K562 (cell line): Measurements from ENCODE around the gene CCDC174. TPM values are rescaled to one million over a fixed set of nuclear protein-coding genes. Genes with fewer than 3 reads are reported as not detected.

Source experiments
- EHMT2 ChIP-seq: fragments of 450-650 bp; IDR thresholded peaks from 2 replicates; pipeline ENCODE4 v1.6.1; 2018; ENCODE audit warnings: antibody characterized with exemption
- ELF4 ChIP-seq: fragments of 450-650 bp; formaldehyde crosslinking; IDR thresholded peaks from 2 replicates; pipeline ENCODE4 v1.4.0; 2022; ENCODE audit warnings: missing genetic modification characterization
- EP400 ChIP-seq: fragments of 450-650 bp; IDR thresholded peaks from 2 replicates; pipeline ENCODE4 v1.6.1; 2017; ENCODE audit warnings: antibody characterized with exemption, mild to moderate bottlenecking, moderate library complexity
- EZH2 ChIP-seq: IDR thresholded peaks from 2 replicates; pipeline ENCODE4 v1.6.1; 2012; ENCODE audit warnings: low read depth, mild to moderate bottlenecking, inconsistent platforms, low read length, borderline replicate concordance
- IRF1 ChIP-seq: sonication (generic); formaldehyde crosslinking; IDR thresholded peaks from 2 replicates; pipeline ENCODE4 v1.8.0; 2022; ENCODE audit warnings: missing genetic modification reagents, mild to moderate bottlenecking, borderline replicate concordance
- KAT2B ChIP-seq: IDR thresholded peaks from one replicate; pipeline ENCODE4 v1.6.1; 2012; ENCODE audit warnings: low read depth, mild to moderate bottlenecking, control low read depth, inconsistent platforms, low read length, moderate library complexity
- NFE2L1 ChIP-seq: fragments of 450-650 bp; IDR thresholded peaks from 2 replicates; pipeline ENCODE4 v1.6.1; 2016; ENCODE audit warnings: missing genetic modification characterization, low read depth, mild to moderate bottlenecking, missing compliant biosample characterization, moderate library complexity, borderline replicate concordance
- NR2F6 ChIP-seq: fragments of 450-650 bp; formaldehyde crosslinking; IDR thresholded peaks from 2 replicates; pipeline ENCODE4 v1.4.0; 2020; ENCODE audit warnings: mild to moderate bottlenecking
- SETDB1 ChIP-seq: IDR thresholded peaks from one replicate; pipeline ENCODE4 v1.6.1; 2012; ENCODE audit warnings: low read length, control low read depth, inconsistent platforms
- SMARCC2 ChIP-seq: fragments of 450-650 bp; IDR thresholded peaks from 2 replicates; pipeline ENCODE4 v1.6.1; 2017; ENCODE audit warnings: antibody characterized with exemption, moderate library complexity, mild to moderate bottlenecking, low read depth
- SMC3 ChIP-seq: conservative IDR thresholded peaks from 2 replicates; pipeline ENCODE4 v1.6.1; 2011; ENCODE audit warnings: low read depth, low read length, improper control_type of control experiment; ENCODE audit not compliant: insufficient read depth
- TAF7 ChIP-seq: fragments of 450-650 bp; IDR thresholded peaks from 2 replicates; pipeline ENCODE4 v1.6.1; 2016; ENCODE audit warnings: missing genetic modification characterization, missing compliant biosample characterization
- TCF7L2 ChIP-seq: fragments of 150-350 bp; IDR thresholded peaks from 2 replicates; pipeline ENCODE4 v1.6.1; 2016; ENCODE audit warnings: low read depth, mild to moderate bottlenecking, low read length, moderate library complexity
- THAP12 ChIP-seq: fragments of 250-450 bp; sonication (Bioruptor Pico); IDR thresholded peaks from 2 replicates; pipeline ENCODE4 v1.9.0; 2021; ENCODE audit warnings: mild to moderate bottlenecking, inconsistent platforms
- THRAP3 ChIP-seq: fragments of 450-650 bp; IDR thresholded peaks from 2 replicates; pipeline ENCODE4 v1.6.1; 2016; ENCODE audit warnings: mild to moderate bottlenecking, inconsistent platforms, borderline replicate concordance
- VEZF1 ChIP-seq: fragments of 200-800 bp; sonication (Bioruptor generic); IDR thresholded peaks from 2 replicates; pipeline ENCODE4 v1.6.1; 2017; ENCODE audit warnings: missing genetic modification characterization, missing compliant biosample characterization
- ZNF134 ChIP-seq: fragments of 250-450 bp; sonication (Bioruptor Pico); conservative IDR thresholded peaks from 2 replicates; pipeline ENCODE4 v1.4.0; 2020
- ZNF347 ChIP-seq: fragments of 450-650 bp; formaldehyde crosslinking; IDR thresholded peaks from 2 replicates; pipeline ENCODE4 v1.4.0; 2020; ENCODE audit warnings: low read depth, mild to moderate bottlenecking, moderate library complexity
- ZNF41 ChIP-seq: fragments of 250-450 bp; sonication (Bioruptor Pico); conservative IDR thresholded peaks from 2 replicates; pipeline ENCODE4 v1.4.0; 2020; ENCODE audit warnings: mild to moderate bottlenecking
- ZNF449 ChIP-seq: fragments of 250-450 bp; sonication (Bioruptor Pico); IDR thresholded peaks from 2 replicates; pipeline ENCODE4 v1.8.0; 2022; ENCODE audit warnings: moderate library complexity, mild to moderate bottlenecking, inconsistent platforms
- ZNF583 ChIP-seq: fragments of 250-450 bp; sonication (Bioruptor Pico); IDR thresholded peaks from 2 replicates; pipeline ENCODE4 v1.4.0; 2020
- ZNF695 ChIP-seq: fragments of 450-650 bp; formaldehyde crosslinking; IDR thresholded peaks from 2 replicates; pipeline ENCODE4 v1.4.0; 2020; ENCODE audit warnings: mild to moderate bottlenecking, moderate library complexity
- ZNF717 ChIP-seq: fragments of 250-450 bp; sonication (Bioruptor Pico); IDR thresholded peaks from 2 replicates; pipeline ENCODE4 v1.5.0; 2021
- polyA plus RNA-seq, 8 experiments: library from polyadenylated mRNA; depleted of rRNA in 4 of 8; stranded (reverse) in 5 of 8; unstranded in 3 of 8; fragments of >200 nt; fragmentation: Nextera tagmentation in 2 of 8; fragmentation: Illumina TruSeq in 1 of 8; extraction: Ambion mirVana in 2 of 8; extraction: Trizol in 1 of 8; gene quantifications; 2 replicates each; pipeline versions ENCODE4 v1.2.1 to v1.2.3, GENCODE V29; 2011 to 2014; ENCODE audit warnings: inconsistent platforms in 1 of 8, missing spikeins in 1 of 8
- total RNA-seq, 7 experiments: library from RNA; depleted of rRNA in 6 of 7; stranded (reverse); fragments of >200 nt in 6 of 7; fragmentation: Illumina TruSeq in 2 of 7; extraction: Trizol in 2 of 7; gene quantifications; 2 replicates each; pipeline versions ENCODE4 v1.2.1 to v1.2.3, GENCODE V29; 2011 to 2021; ENCODE audit warnings: low replicate concordance in 1 of 7
- TF ChIP-seq, protein P1 (sequence below): sonication (generic); IDR thresholded peaks from 2 replicates; pipeline ENCODE4 v1.6.1; 2016

The CCDC174 gene
- total and polyA plus RNA-seq, 9 of the 15 experiments (the other 6 are each of a cell fraction or from before 2014, with no cell fraction given) = 7.4 to 41.0 (median 28.5) TPM

DNA sequence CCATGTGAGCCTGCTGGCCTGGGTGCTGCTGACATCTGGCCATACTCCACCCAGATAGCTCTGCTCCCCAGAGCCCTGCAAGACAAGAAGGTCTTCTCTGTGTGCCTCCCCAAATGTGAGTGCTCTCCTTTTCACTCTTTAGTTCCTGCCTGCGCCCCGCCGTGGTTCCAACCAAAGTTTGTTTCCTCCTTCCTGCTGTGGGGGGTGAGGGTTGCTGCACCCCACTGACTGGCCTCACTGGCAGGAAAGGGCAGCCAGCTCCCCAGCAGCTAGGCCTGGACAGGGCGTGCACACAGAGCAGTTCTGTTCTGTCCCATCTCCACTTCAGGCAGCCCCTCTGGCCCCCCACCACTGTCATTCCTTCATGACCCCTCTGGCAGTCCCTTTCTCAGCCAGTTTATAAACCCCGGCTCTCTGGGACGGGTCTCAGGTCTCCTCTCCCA lies 5.4 kb upstream of the CCDC174 start (continued):
- TF ChIP-seq THAP12 (CRISPR knock-in tag) = no peak
- no peak for TF ChIP-seq SMARCC2
- no peak for TF ChIP-seq SETDB1
- no peak for TF ChIP-seq EHMT2
- TF ChIP-seq KAT2B = no peak
- TF ChIP-seq VEZF1 (CRISPR knock-in tag) = no peak
- TF ChIP-seq ZNF717 (CRISPR knock-in tag) = no peak
- TF ChIP-seq IRF1 (CRISPR knock-in tag) = no peak
- no peak for TF ChIP-seq NFE2L1 (tag)
- peak; percentile 53; the same call in 1 of the 2 replicates for TF ChIP-seq ELF4 (CRISPR knock-in tag)
- 0 out of 2 replicates have a peak, but pooled peaks have one; percentile 56 for TF ChIP-seq ZNF41
- no peak for TF ChIP-seq ZNF134
- no peak for TF ChIP-seq TCF7L2
- 0 out of 2 replicates have a peak, but pooled peaks have one; percentile 19 for TF ChIP-seq ZNF449 (CRISPR knock-in tag)
- TF ChIP-seq ZNF583 (CRISPR knock-in tag) = peak; percentile 76; the same call in 1 of the 2 replicates
- TF ChIP-seq NR2F6 (CRISPR knock-in tag) = peak; percentile 50; the same call in 1 of the 2 replicates
- no peak for TF ChIP-seq EP400
- TF ChIP-seq ZNF347 (CRISPR knock-in tag) = 0 out of 2 replicates have a peak, but pooled peaks have one; percentile 43
- TF ChIP-seq, protein P1, sequence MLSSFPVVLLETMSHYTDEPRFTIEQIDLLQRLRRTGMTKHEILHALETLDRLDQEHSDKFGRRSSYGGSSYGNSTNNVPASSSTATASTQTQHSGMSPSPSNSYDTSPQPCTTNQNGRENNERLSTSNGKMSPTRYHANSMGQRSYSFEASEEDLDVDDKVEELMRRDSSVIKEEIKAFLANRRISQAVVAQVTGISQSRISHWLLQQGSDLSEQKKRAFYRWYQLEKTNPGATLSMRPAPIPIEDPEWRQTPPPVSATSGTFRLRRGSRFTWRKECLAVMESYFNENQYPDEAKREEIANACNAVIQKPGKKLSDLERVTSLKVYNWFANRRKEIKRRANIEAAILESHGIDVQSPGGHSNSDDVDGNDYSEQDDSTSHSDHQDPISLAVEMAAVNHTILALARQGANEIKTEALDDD = no peak
- no peak for TF ChIP-seq THRAP3
- no peak for TF ChIP-seq TAF7 (tag)
- TF ChIP-seq ZNF695 (CRISPR knock-in tag) = no peak
- TF ChIP-seq EZH2 = no peak
- no peak for TF ChIP-seq SMC3
